Measurements from ENCODE around the gene CAPRIN1. TPM values are rescaled to one million over a fixed set of nuclear protein-coding genes. Genes with fewer than 3 reads are reported as not detected.

The CAPRIN1 gene
- total and polyA plus RNA-seq, 2 experiments from 2014 or later = 119 to 365 TPM

- no peak overlapping the region for H3K4me3 Mint-ChIP-seq
- H3K4me1 Mint-ChIP-seq = no peaks in the 10 kb centered on the region
- H3K27me3 Mint-ChIP-seq (ENCODE audit: insufficient read depth, low read depth, poor library complexity) = peaks cover 2% of the 10 kb centered on the region
- H3K9me3 Mint-ChIP-seq = no peaks in the 10 kb centered on the region
- Histone ChIP-seq H3K4me2 (no peak overlapping the region), H3K4me1 (ENCODE audit: insufficient read depth) (no peaks in the 10 kb centered on the region), H3F3A (replicated peaks; ENCODE audit: low read depth) (no peaks in the 10 kb centered on the region), H2AFZ (no peak overlapping the region), H4K20me1 (replicated peaks; ENCODE audit: insufficient read depth) (peaks cover 3% of the 10 kb centered on the region; the same call in 1 of the 2 replicates), H3K4me3 (no peak overlapping the region), H3K27me3 (ENCODE audit: insufficient read depth) (no peaks in the 10 kb centered on the region), H3K27ac (ENCODE audit: low read depth) (no peak overlapping the region), H3K79me2 (replicated peaks; ENCODE audit: insufficient read depth) (no peaks in the 10 kb centered on the region), H3K36me3 (ENCODE audit: insufficient read depth) (peaks cover 40% of the 10 kb centered on the region), H3K9me2 (ENCODE audit: insufficient read depth) (no peaks in the 10 kb centered on the region)
- TF ChIP-seq JUNB (IDR thresholded peaks at IDR 0.05; ENCODE audit: unreplicated experiment) = no peak
- TF ChIP-seq ZNF114 (CRISPR knock-in tag; IDR thresholded peaks at IDR 0.05) = no peak
- no peak for TF ChIP-seq EZH2 (IDR thresholded peaks at IDR 0.05; ENCODE audit: low read depth, unreplicated experiment)
- no peak for TF ChIP-seq CREB1 (CRISPR knock-in tag; IDR thresholded peaks at IDR 0.05; ENCODE audit: low read depth)
- TF ChIP-seq POLR2AphosphoS5 (IDR thresholded peaks at IDR 0.05; ENCODE audit: low read depth) = no peak
- no peak for TF ChIP-seq ETS1 (IDR thresholded peaks at IDR 0.05)
- no peak for TF ChIP-seq EZH2phosphoT487 (IDR thresholded peaks at IDR 0.05; ENCODE audit: unreplicated experiment)
- TF ChIP-seq CTCF (conservative IDR thresholded peaks at IDR 0.05; ENCODE audit: low read depth in 2 of 2) = no peak
- TF ChIP-seq NANOG (IDR thresholded peaks at IDR 0.05; ENCODE audit: borderline replicate concordance) = no peak
- TF ChIP-seq, protein P1, sequence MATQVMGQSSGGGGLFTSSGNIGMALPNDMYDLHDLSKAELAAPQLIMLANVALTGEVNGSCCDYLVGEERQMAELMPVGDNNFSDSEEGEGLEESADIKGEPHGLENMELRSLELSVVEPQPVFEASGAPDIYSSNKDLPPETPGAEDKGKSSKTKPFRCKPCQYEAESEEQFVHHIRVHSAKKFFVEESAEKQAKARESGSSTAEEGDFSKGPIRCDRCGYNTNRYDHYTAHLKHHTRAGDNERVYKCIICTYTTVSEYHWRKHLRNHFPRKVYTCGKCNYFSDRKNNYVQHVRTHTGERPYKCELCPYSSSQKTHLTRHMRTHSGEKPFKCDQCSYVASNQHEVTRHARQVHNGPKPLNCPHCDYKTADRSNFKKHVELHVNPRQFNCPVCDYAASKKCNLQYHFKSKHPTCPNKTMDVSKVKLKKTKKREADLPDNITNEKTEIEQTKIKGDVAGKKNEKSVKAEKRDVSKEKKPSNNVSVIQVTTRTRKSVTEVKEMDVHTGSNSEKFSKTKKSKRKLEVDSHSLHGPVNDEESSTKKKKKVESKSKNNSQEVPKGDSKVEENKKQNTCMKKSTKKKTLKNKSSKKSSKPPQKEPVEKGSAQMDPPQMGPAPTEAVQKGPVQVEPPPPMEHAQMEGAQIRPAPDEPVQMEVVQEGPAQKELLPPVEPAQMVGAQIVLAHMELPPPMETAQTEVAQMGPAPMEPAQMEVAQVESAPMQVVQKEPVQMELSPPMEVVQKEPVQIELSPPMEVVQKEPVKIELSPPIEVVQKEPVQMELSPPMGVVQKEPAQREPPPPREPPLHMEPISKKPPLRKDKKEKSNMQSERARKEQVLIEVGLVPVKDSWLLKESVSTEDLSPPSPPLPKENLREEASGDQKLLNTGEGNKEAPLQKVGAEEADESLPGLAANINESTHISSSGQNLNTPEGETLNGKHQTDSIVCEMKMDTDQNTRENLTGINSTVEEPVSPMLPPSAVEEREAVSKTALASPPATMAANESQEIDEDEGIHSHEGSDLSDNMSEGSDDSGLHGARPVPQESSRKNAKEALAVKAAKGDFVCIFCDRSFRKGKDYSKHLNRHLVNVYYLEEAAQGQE (IDR thresholded peaks at IDR 0.05; ENCODE audit: unreplicated experiment) = no peak
- TF ChIP-seq ZNF462 (CRISPR knock-in tag; IDR thresholded peaks at IDR 0.05) = no peak
- no peak for TF ChIP-seq STAT1 (IDR thresholded peaks at IDR 0.05; ENCODE audit: unreplicated experiment)
- no peak for TF ChIP-seq ZNF331 (CRISPR knock-in tag; IDR thresholded peaks at IDR 0.05; ENCODE audit: low read depth)
- DNase-seq (ENCODE audit: low spot score) (no peak), ATAC-seq (no peak)
- peaks cover 92% of the 10 kb centered on the region for H3K36me3 Mint-ChIP-seq (ENCODE audit: low read depth)
- no peak overlapping the region for H3K27ac Mint-ChIP-seq
Measured at GRCh38 chr11:34136420-34136819, 84.9 kb downstream of the CAPRIN1 start.

All from GM23338 (cell line).